Lower lobe of right lung (tissue), 2 donors: Measurements from ENCODE around the gene TMEM138. TPM values are rescaled to one million over a fixed set of nuclear protein-coding genes. Genes with fewer than 3 reads are reported as not detected.
A peak's percentile ranks its signal among the peaks of the same experiment; 100 is the strongest.
"Not testable (repeated sequence)": the region's sequence is repeated elsewhere in the genome, so short reads cannot be mapped to it uniquely, and the experiment has no call there.

Experiments used
- ATAC-seq, 2 donors: fragments of 200-7000 bp; cut with Tn5 transposase; one replicate each; pipeline ENCODE4 v1.9.1; 2020 to 2022; ENCODE audit warnings: mild to moderate bottlenecking in 2 of 2, moderate library complexity in 2 of 2
- DNase-seq: peaks from one replicate; pipeline ENCODE4 v3.0.0-alpha.2; 2020
- H3K27ac ChIP-seq: fragments of 200-600 bp; one replicate; pipeline ENCODE4 v1.8.0; 2022
- H3K27me3 ChIP-seq: fragments of 200-600 bp; one replicate; pipeline ENCODE4 v1.8.0; 2022; ENCODE audit warnings: low read depth
- H3K36me3 ChIP-seq: fragments of 200-600 bp; one replicate; pipeline ENCODE4 v1.8.0; 2022; ENCODE audit warnings: mild to moderate bottlenecking
- H3K4me1 ChIP-seq: fragments of 200-600 bp; one replicate; pipeline ENCODE4 v1.8.0; 2022
- H3K4me3 ChIP-seq: fragments of 200-600 bp; one replicate; pipeline ENCODE4 v1.8.0; 2022; ENCODE audit warnings: mild to moderate bottlenecking
- H3K9me3 ChIP-seq: fragments of 200-600 bp; one replicate; pipeline ENCODE4 v1.8.0; 2022
- CTCF ChIP-seq: fragments of 200-600 bp; IDR thresholded peaks from one replicate; pipeline ENCODE4 v1.8.0; 2022; ENCODE audit warnings: antibody characterized with exemption, mild to moderate bottlenecking
- intact Hi-C: fragments of 100-400 bp; cut with DNase I; formaldehyde crosslinking; loops from one replicate; pipeline ENCODE4 v1.11.0; 2022
- total RNA-seq: library from RNA; stranded (reverse); fragmentation: NEBNext Ultra II Directional; extraction: Animal tissue kit (Norgen Biotek cat#: 25700); gene quantifications from one replicate; pipeline ENCODE4 v1.2.1, GENCODE V29; 2021
- donor health status: DM: no; HTN: yes; CAD: no; lungs with severe emphysema.

TMEM138 gene
- total RNA-seq, 1 donor from 2014 or later: 38.9 TPM

GRCh38 chr11:61377461-61378160, 15.4 kb downstream of the TMEM138 start:
- Histone ChIP-seq H3K36me3 (peaks cover 11% of the 10 kb centered on the region), H3K4me1 (peaks cover 6% of the 10 kb centered on the region), H3K27me3 (no peaks in the 10 kb centered on the region), H3K27ac (no peak overlapping the region), H3K4me3 (no peak overlapping the region), H3K9me3 (no peaks in the 10 kb centered on the region)
- intact Hi-C loops: no loop called here
- no peak for TF ChIP-seq CTCF
- no peak for ATAC-seq
- DNase-seq: no peak

GRCh38 chr11:61378713-61379313, 16.6 kb downstream of the TMEM138 start:
- Histone ChIP-seq H3K36me3 (peaks cover 11% of the 10 kb centered on the region), H3K9me3 (no peaks in the 10 kb centered on the region), H3K4me1 (peaks cover 6% of the 10 kb centered on the region), H3K27ac (peak overlapping the region; percentile 58), H3K27me3 (no peaks in the 10 kb centered on the region), H3K4me3 (no peak overlapping the region)
- DNase-seq (no peak), ATAC-seq (peak; percentile 62 to 75)
- intact Hi-C loops: no loop called here
- no peak for TF ChIP-seq CTCF

- H3K4me1 ChIP-seq: peaks cover 11% of the 10 kb centered on the region
- H3K27me3 ChIP-seq: no peaks in the 10 kb centered on the region
- H3K27ac ChIP-seq: no peak overlapping the region
- intact Hi-C loops: no loop called here
- H3K4me3 ChIP-seq: no peak overlapping the region
- ATAC-seq: no peak
- no peak for DNase-seq
- no peaks in the 10 kb centered on the region for H3K9me3 ChIP-seq
- no peak for TF ChIP-seq CTCF
- H3K36me3 ChIP-seq: peaks cover under 1% of the 10 kb centered on the region
Observed at GRCh38 chr11:61380884-61381283, 18.7 kb downstream of the TMEM138 start.

- H3K27ac ChIP-seq, H3K36me3 ChIP-seq, H3K4me3 ChIP-seq, H3K9me3 ChIP-seq, DNase-seq, intact Hi-C loops, ATAC-seq, H3K27me3 ChIP-seq: not testable (repeated sequence)
- H3K4me1 ChIP-seq: peaks cover 11% of the 10 kb centered on the region
Observed at GRCh38 chr11:61383859-61384258, 21.7 kb downstream of the TMEM138 start.

GRCh38 chr11:61384271-61385242, 22.4 kb downstream of the TMEM138 start:
- Histone ChIP-seq H3K4me3 (no peak overlapping the region), H3K9me3 (no peaks in the 10 kb centered on the region), H3K4me1 (peaks cover 6% of the 10 kb centered on the region), H3K27ac (no peak overlapping the region), H3K27me3 (no peaks in the 10 kb centered on the region), H3K36me3 (no peaks in the 10 kb centered on the region)
- no peak for DNase-seq
- no peak for ATAC-seq
- no peak for TF ChIP-seq CTCF
- intact Hi-C loops: no loop called here
